ENCODE results near the gene MCC. TPM values are rescaled to one million over a fixed set of nuclear protein-coding genes. Genes with fewer than 3 reads are reported as not detected.

The MCC gene
- total RNA-seq, 4 donors from 2014 or later: 6.8 to 11.9 (median 9.0) TPM

- DNase-seq (no peak), ATAC-seq (no peak)
- no peak for TF ChIP-seq POLR2A (IDR thresholded peaks at IDR 0.05)
- TF ChIP-seq CTCF (IDR thresholded peaks at IDR 0.05 in 4 of 5, conservative IDR thresholded peaks at IDR 0.05 in 1 of 5): no peak
- H3K4me1 ChIP-seq: peaks cover 0 to 3% of the 10 kb centered on the region in 2 donors
- in situ Hi-C loops (cut with MboI; ENCODE audit: low sequenced_read_pairs in 4 of 4) (loop anchor here in 2 of 4 donors (10.0 to 25.0 kb wide), 2 partner anchors 131 to 239 kb away; no protein-coding TSS in a partner anchor), intact Hi-C loops (cut with DNase I; ENCODE audit: low total_unique reads) (no loop called here)
- no peaks in the 10 kb centered on the region for H3K27me3 ChIP-seq
- H3K9me3 ChIP-seq: no peaks in the 10 kb centered on the region
- H3K4me3 ChIP-seq: no peak overlapping the region
- no peaks in the 10 kb centered on the region for H3K36me3 ChIP-seq
- H3K27ac ChIP-seq: no peak overlapping the region
Measured at GRCh38 chr5:113373426-113373825, 114.8 kb downstream of the MCC start.

DNA sequence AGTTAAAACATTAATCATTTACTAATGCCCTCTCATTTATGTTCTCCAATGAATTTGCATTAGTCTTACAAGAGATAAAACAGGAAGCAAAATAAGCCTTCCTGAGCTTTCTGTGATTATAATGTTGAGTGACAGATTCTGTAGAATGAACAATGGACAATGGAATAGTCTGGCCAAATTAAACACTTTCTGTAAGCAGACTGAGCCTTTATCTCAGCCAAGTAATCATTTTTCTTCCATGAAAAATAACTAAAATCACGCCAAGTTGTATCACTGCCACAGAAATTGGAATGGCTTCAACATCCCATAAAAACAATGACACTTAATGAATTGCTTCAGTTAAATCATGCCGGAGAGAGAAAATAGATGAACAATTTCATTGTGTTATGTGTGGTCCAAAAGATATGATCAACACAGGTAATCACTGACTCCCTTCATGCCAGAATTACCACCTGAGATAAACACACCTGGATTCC, 116.5 kb downstream of the MCC start:
- no peaks in the 10 kb centered on the region for H3K36me3 ChIP-seq
- H3K27ac ChIP-seq: no peak overlapping the region
- H3K27me3 ChIP-seq: no peaks in the 10 kb centered on the region
- in situ Hi-C loops (cut with MboI; ENCODE audit: low sequenced_read_pairs in 4 of 4): loop anchor here in 2 of 4 donors (10.0 to 25.0 kb wide), 2 partner anchors 133 to 241 kb away; no protein-coding TSS in a partner anchor
- no peaks in the 10 kb centered on the region for H3K9me3 ChIP-seq
- ATAC-seq (peak in 1 of 2 donors; percentile 19), DNase-seq (no peak)
- H3K4me3 ChIP-seq: no peak overlapping the region
- peaks cover 0 to 3% of the 10 kb centered on the region in 2 donors for H3K4me1 ChIP-seq
- intact Hi-C loops (cut with DNase I; ENCODE audit: low total_unique reads): no loop called here
- no peak for TF ChIP-seq CTCF (IDR thresholded peaks at IDR 0.05 in 4 of 5, conservative IDR thresholded peaks at IDR 0.05 in 1 of 5)
- TF ChIP-seq POLR2A (IDR thresholded peaks at IDR 0.05): no peak

DNA sequence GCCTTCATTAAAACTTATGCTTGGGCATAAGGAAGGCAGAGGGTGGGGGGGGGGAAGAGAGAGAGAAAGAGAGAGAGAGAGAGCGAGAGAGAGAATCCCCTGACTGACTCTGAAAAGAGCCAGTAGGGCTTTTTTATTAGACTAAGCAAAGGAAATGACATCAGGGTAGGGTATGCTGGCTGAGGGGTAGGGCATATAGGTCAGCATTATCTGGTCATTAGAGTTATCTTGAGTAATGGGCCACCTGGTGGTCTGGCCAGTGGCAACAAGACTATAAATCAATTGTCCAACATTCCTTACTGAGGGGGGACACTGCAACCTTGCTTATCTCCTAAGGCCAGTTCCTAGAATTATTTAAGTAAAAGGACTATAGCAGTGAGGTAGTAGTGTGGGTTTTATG, 120.7 kb downstream of the MCC start:
- DNase-seq: no peak
- no peak for TF ChIP-seq POLR2A (IDR thresholded peaks at IDR 0.05)
- no peak for TF ChIP-seq CTCF (IDR thresholded peaks at IDR 0.05 in 4 of 5, conservative IDR thresholded peaks at IDR 0.05 in 1 of 5)
- H3K27ac ChIP-seq: no peak overlapping the region
- H3K4me1 ChIP-seq: peaks cover 0 to 3% of the 10 kb centered on the region in 2 donors
- H3K36me3 ChIP-seq: no peaks in the 10 kb centered on the region
- no peaks in the 10 kb centered on the region for H3K27me3 ChIP-seq
- no peak overlapping the region for H3K4me3 ChIP-seq
- no peaks in the 10 kb centered on the region for H3K9me3 ChIP-seq
- in situ Hi-C loops (cut with MboI; ENCODE audit: low sequenced_read_pairs in 4 of 4) (loop anchor here in 1 of 4 donors (25.0 kb wide), 1 partner anchor 245 kb away; no protein-coding TSS in a partner anchor), intact Hi-C loops (cut with DNase I; ENCODE audit: low total_unique reads) (no loop called here)
- ATAC-seq: no peak

GRCh38 chr5:113364466-113364865, 123.8 kb downstream of the MCC start:
- in situ Hi-C loops (cut with MboI; ENCODE audit: low sequenced_read_pairs in 4 of 4) (loop anchor here in 1 of 4 donors (25.0 kb wide), 1 partner anchor 248 kb away; no protein-coding TSS in a partner anchor), intact Hi-C loops (cut with DNase I; ENCODE audit: low total_unique reads) (no loop called here)
- Histone ChIP-seq H3K4me3 (no peak overlapping the region), H3K9me3 (no peaks in the 10 kb centered on the region), H3K4me1 (no peaks in the 10 kb centered on the region), H3K36me3 (no peaks in the 10 kb centered on the region), H3K27ac (no peak overlapping the region), H3K27me3 (no peaks in the 10 kb centered on the region)
- TF ChIP-seq POLR2A (IDR thresholded peaks at IDR 0.05): no peak
- TF ChIP-seq CTCF (IDR thresholded peaks at IDR 0.05 in 4 of 5, conservative IDR thresholded peaks at IDR 0.05 in 1 of 5): no peak
- ATAC-seq: no peak
- DNase-seq: no peak

GRCh38 chr5:113361701-113362100, 126.6 kb downstream of the MCC start:
- Histone ChIP-seq H3K9me3 (no peaks in the 10 kb centered on the region), H3K27me3 (no peaks in the 10 kb centered on the region), H3K36me3 (no peaks in the 10 kb centered on the region), H3K4me3 (no peak overlapping the region), H3K4me1 (no peaks in the 10 kb centered on the region), H3K27ac (no peak overlapping the region)
- ATAC-seq (no peak), DNase-seq (no peak)
- intact Hi-C loops (cut with DNase I; ENCODE audit: low total_unique reads) (no loop called here), in situ Hi-C loops (cut with MboI; ENCODE audit: low sequenced_read_pairs in 4 of 4) (loop anchor here in 1 of 4 donors (25.0 kb wide), 1 partner anchor 251 kb away; no protein-coding TSS in a partner anchor)
- TF ChIP-seq CTCF (IDR thresholded peaks at IDR 0.05 in 4 of 5, conservative IDR thresholded peaks at IDR 0.05 in 1 of 5): no peak
- TF ChIP-seq POLR2A (IDR thresholded peaks at IDR 0.05): no peak
